GM11168 (cell line): ENCODE measurements around the gene CSTF1.

Experiments used
- in situ Hi-C: fragments of 300-500 bp; cut with MboI; formaldehyde crosslinking; loops from one replicate; pipeline ENCODE4 v1.12.0; 2022; ENCODE audit warnings: low sequenced_read_pairs; ENCODE audit not compliant: unreplicated experiment

The CSTF1 gene

DNA sequence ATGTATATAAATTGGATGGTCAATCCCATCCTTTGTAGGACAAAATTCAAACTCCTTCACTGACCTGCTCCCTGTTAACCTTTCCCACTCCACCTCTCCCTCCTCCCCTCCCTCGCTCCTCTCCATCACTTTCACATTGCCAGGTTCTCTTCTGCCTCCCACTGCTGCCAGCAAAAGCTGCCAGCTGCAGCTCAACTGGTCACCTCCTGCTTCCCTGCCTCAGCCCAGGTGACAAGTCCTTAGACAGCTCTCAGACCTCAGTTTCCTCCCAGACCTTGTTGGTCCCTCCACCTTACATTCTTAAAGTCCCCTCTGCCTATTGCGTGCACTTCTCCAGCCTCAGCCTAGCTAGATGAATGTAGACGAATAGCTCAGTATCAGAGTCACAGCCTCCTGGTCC is 52.7 kb downstream of the CSTF1 start:
- in situ Hi-C loops = no loop called here

DNA sequence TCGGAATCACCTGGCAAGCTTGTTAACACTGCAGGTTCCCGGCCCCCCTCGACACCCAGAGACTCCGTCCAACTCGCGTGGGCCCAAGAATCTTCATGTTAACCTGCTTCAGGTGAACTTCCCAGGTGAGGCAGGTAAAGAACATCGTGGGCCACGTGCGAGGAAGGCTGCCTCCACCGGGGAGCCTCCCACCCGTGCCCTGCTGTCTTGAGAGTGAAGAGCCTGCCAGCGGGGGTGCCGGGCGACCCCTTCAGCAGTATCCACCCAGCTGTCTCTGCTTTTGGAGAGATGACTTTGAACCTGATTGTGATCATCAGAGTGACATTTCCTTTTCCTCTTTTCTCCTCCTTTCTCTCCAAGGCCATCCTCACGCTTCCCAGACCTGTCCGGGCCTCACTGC is 53.1 kb downstream of the CSTF1 start:
- in situ Hi-C loops = no loop called here

GRCh38 chr20:56447227-56447626 is 54.8 kb downstream of the CSTF1 start:
- in situ Hi-C loops = no loop called here

GRCh38 chr20:56449459-56449858 is 57.0 kb downstream of the CSTF1 start:
- in situ Hi-C loops = no loop called here

GRCh38 chr20:56451056-56451765 is 58.8 kb downstream of the CSTF1 start:
- in situ Hi-C loops = no loop called here

GRCh38 chr20:56453352-56453751 is 60.9 kb downstream of the CSTF1 start:
- in situ Hi-C loops = no loop called here

DNA sequence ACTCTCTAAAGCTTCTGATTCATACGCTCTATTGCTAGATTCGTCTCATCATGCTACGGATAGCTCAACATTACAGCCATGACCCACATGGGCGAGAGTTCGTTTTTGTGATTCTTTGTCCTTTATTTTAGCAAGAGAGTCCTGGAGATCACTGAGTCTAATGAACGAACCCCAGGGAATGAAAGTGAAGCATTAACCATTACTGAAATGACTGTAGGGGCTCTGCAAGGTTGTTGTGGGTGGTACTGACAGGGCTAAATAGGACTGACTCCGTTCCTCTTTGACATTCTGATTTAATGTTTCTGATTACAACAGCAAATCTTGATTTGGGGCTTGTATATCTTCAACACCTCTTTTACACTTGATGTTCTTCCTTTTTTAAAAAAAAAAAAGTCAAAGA is 62.3 kb downstream of the CSTF1 start:
- in situ Hi-C loops = no loop called here
